Nephron progenitor cell (in vitro differentiated cells): ENCODE results near the gene ISLR.

ENCODE experiments used
- DNase-seq: peaks from one replicate; pipeline ENCODE4 v3.0.0; 2021
- H3K27ac Mint-ChIP-seq: 2 replicates; pipeline ENCODE4 v1.8.0; 2021; ENCODE audit warnings: mild to moderate bottlenecking, moderate library complexity, mixed read lengths
- H3K27me3 Mint-ChIP-seq: 2 replicates; pipeline ENCODE4 v1.8.0; 2021; ENCODE audit warnings: mild to moderate bottlenecking, low read depth, mixed read lengths; ENCODE audit not compliant: poor library complexity
- H3K36me3 Mint-ChIP-seq: 2 replicates; pipeline ENCODE4 v1.8.0; 2021; ENCODE audit warnings: low read depth, mixed read lengths
- H3K4me1 Mint-ChIP-seq: 2 replicates; pipeline ENCODE4 v1.8.0; 2021; ENCODE audit warnings: mixed read lengths
- H3K4me3 Mint-ChIP-seq: 2 replicates; pipeline ENCODE4 v1.8.0; 2021; ENCODE audit warnings: mild to moderate bottlenecking, moderate library complexity, mixed read lengths
- H3K9me3 Mint-ChIP-seq: 2 replicates; pipeline ENCODE4 v1.8.0; 2021; ENCODE audit warnings: mild to moderate bottlenecking, moderate library complexity, mixed read lengths
- TF ChIP-seq, protein P1 (sequence below): fragments of 200-600 bp; sonication (generic); IDR thresholded peaks from 2 replicates; pipeline ENCODE4 v1.5.0; 2021; ENCODE audit warnings: antibody characterized with exemption

ISLR gene

DNA sequence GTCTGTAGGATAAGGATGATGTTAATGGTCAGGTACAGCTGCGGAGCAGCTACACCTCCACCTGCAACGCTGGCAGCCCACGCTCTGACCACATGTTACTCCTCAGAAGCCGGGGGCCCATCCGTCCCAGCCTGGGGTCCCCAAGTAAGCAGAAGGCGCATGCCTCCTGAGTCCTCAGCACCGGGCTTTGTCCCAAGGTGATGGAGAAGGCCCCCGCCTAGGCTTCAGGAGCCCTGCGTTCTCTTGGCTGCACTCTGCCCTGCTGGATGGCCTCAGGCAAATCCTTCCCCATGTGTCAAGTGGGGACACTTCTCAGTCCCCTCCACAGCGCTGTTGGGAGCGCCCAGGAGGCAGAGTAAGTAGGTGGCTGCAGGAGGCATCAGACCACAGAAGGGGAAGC, 14.7 kb downstream of the ISLR start:
- Mint-ChIP-seq H3K27me3 (peaks cover 7% of the 10 kb centered on the region), H3K36me3 (peaks cover 15% of the 10 kb centered on the region), H3K4me1 (peaks cover 20% of the 10 kb centered on the region), H3K27ac (no peak overlapping the region), H3K9me3 (no peaks in the 10 kb centered on the region), H3K4me3 (no peak overlapping the region)
- no peak for DNase-seq
- TF ChIP-seq, protein P1, sequence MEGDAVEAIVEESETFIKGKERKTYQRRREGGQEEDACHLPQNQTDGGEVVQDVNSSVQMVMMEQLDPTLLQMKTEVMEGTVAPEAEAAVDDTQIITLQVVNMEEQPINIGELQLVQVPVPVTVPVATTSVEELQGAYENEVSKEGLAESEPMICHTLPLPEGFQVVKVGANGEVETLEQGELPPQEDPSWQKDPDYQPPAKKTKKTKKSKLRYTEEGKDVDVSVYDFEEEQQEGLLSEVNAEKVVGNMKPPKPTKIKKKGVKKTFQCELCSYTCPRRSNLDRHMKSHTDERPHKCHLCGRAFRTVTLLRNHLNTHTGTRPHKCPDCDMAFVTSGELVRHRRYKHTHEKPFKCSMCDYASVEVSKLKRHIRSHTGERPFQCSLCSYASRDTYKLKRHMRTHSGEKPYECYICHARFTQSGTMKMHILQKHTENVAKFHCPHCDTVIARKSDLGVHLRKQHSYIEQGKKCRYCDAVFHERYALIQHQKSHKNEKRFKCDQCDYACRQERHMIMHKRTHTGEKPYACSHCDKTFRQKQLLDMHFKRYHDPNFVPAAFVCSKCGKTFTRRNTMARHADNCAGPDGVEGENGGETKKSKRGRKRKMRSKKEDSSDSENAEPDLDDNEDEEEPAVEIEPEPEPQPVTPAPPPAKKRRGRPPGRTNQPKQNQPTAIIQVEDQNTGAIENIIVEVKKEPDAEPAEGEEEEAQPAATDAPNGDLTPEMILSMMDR = no peak

DNA sequence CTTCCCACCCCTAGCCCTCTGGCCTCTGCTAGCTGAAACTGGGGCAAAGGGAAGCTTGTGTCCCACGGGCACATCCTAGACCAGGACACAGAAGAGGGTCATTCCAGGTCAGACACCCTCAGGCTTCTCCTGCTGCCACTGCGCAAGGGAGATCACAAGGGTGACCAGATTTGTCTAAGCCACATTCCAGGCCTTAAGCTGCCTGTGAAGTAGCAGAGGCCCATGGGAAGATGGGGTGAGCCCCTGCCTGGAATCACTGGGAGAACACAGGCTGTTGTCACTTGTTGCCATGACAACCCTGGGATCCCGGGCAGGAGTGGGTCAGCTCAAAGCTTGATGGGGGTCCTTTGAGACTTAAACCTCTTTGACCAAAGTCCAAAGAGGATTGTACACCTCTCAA, 18.3 kb downstream of the ISLR start:
- no peak overlapping the region for H3K27ac Mint-ChIP-seq
- TF ChIP-seq, protein P1 = no peak
- peaks cover 3% of the 10 kb centered on the region for H3K27me3 Mint-ChIP-seq
- no peaks in the 10 kb centered on the region for H3K9me3 Mint-ChIP-seq
- H3K4me3 Mint-ChIP-seq = no peak overlapping the region
- peaks cover 22% of the 10 kb centered on the region for H3K36me3 Mint-ChIP-seq
- peaks cover 27% of the 10 kb centered on the region for H3K4me1 Mint-ChIP-seq
- DNase-seq = peak; percentile 24

DNA sequence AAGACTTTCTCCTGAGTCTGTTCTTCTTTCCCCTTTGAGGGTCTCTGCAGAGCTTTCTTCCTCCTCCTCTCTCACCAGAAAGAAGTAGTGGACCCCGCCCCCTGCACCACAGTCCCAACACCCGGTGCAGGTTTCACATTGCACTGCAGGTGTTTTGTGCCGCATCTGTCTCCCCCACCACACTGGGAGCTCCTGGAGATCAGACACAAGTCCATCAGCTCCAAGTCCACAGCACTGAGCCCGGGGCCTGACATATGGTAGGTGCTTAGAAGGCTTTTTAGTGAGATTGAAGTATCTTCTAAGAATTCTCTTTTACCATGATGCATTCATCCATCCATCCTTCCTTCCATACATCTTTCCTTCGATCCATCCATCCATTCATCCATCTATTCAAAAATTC, 19.2 kb downstream of the ISLR start:
- no peak for DNase-seq
- Mint-ChIP-seq H3K9me3 (no peaks in the 10 kb centered on the region), H3K4me1 (peaks cover 23% of the 10 kb centered on the region), H3K36me3 (peaks cover 22% of the 10 kb centered on the region), H3K4me3 (no peak overlapping the region), H3K27ac (peak overlapping the region; percentile 7), H3K27me3 (peaks cover 3% of the 10 kb centered on the region)
- TF ChIP-seq, protein P1 = no peak

DNA sequence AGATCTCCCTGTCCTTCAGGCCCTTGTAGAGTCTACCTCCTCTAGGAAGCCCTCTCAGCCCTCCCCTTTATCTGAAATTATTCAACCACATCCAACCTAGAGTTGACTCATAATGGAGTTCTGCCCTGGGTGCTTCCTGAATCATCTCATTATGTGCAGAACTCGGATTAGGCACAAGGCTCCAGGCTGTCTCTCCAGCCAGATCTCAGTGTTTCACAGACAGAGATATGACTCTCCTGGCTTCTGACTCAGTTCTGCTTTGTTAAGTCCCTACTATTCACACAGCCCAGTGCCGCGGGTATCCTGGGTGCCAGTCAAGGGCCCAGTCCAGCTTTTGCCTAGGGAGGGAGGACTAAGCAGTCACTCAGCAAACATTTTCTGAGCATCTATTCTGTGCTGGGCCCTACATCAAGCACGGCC, 19.8 kb downstream of the ISLR start:
- TF ChIP-seq, protein P1 = no peak
- Mint-ChIP-seq H3K27ac (peak overlapping the region; percentile 7), H3K4me3 (no peak overlapping the region), H3K36me3 (peaks cover 21% of the 10 kb centered on the region), H3K27me3 (peaks cover 3% of the 10 kb centered on the region), H3K4me1 (peaks cover 23% of the 10 kb centered on the region), H3K9me3 (no peaks in the 10 kb centered on the region)
- DNase-seq = no peak

DNA sequence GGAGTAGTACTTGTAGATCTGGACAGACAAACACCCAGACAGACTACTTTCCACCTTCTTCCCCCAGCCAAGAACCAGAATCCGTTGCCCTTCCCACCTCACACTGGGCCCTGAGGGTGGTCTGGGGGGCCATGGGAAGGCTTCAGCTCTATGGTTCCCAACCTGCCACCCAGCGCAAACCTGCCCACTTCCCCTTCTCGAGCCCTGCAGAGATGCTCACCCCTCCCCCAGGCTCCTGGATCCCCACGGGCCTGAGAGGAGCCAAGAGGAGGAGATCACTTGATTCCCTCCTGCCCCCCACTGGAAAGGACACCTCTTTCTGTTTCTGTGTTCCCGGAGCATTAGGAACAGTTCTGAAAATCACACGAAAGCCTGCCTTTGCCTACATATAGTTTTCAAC, 20.4 kb downstream of the ISLR start:
- no peak overlapping the region for H3K27ac Mint-ChIP-seq
- H3K4me1 Mint-ChIP-seq = peaks cover 28% of the 10 kb centered on the region
- H3K4me3 Mint-ChIP-seq = no peak overlapping the region

More for the DNA sequence above, 20.4 kb downstream of the ISLR start:
- TF ChIP-seq, protein P1 = no peak
- Mint-ChIP-seq H3K36me3 (peaks cover 18% of the 10 kb centered on the region), H3K9me3 (no peaks in the 10 kb centered on the region), H3K27me3 (peaks cover 3% of the 10 kb centered on the region)
- DNase-seq = no peak
